ENCODE measurements around the gene TREML2.

- TF ChIP-seq CTCF (IDR thresholded peaks at IDR 0.05; ENCODE audit: borderline replicate concordance, extremely low read depth, low read length, poor library complexity, severe bottlenecking), result no peak
- no peak for TF ChIP-seq EZH2 (IDR thresholded peaks at IDR 0.05; ENCODE audit: borderline replicate concordance, low read depth, low read length, severe bottlenecking)
Observed at GRCh38 chr6:41237128-41237527, 36.2 kb upstream of the TREML2 start.

Measured in DND-41 (cell line).